GM12878 (cell line): ENCODE measurements around the gene SPCS1. TPM values are rescaled to one million over a fixed set of nuclear protein-coding genes. Genes with fewer than 3 reads are reported as not detected.

Experiments used
- BHLHE40 ChIP-seq, 2 experiments: fragments of 450-650 bp in 1 of 2; IDR thresholded peaks; 2 replicates each; pipeline ENCODE4 v1.6.1; 2011 to 2017; ENCODE audit warnings: low read depth in 2 of 2, borderline replicate concordance in 1 of 2, improper control_type of control experiment in 1 of 2, low read length in 1 of 2, mild to moderate bottlenecking in 1 of 2
- DPF2 ChIP-seq: fragments of 450-650 bp; IDR thresholded peaks from 2 replicates; pipeline ENCODE4 v1.6.1; 2017; ENCODE audit warnings: mild to moderate bottlenecking
- EP300 ChIP-seq, 2 experiments: fragments of 150-350 bp in 1 of 2; IDR thresholded peaks; 2 replicates each; pipeline ENCODE4 v1.6.1; 2011 to 2012; ENCODE audit warnings: low read depth in 2 of 2, low read length in 2 of 2, borderline replicate concordance in 1 of 2, improper control_type of control experiment in 1 of 2, inconsistent platforms in 1 of 2; ENCODE audit not compliant: control insufficient read depth in 1 of 2
- EZH2 ChIP-seq: IDR thresholded peaks from 2 replicates; pipeline ENCODE4 v1.6.1; 2012; ENCODE audit warnings: low read depth, mild to moderate bottlenecking, control low read depth, inconsistent platforms, low read length, borderline replicate concordance; ENCODE audit not compliant: control insufficient read depth
- HDAC6 ChIP-seq: fragments of 200-600 bp; sonication (generic); IDR thresholded peaks from one replicate; pipeline ENCODE4 v1.8.0; 2017; ENCODE audit warnings: antibody characterized with exemption; ENCODE audit not compliant: unreplicated experiment
- IKZF2 ChIP-seq, 2 experiments: fragments of 450-650 bp; IDR thresholded peaks; 2 replicates each; pipeline ENCODE4 v1.6.1; 2017; ENCODE audit warnings: mild to moderate bottlenecking in 2 of 2, moderate library complexity in 2 of 2
- MEF2A ChIP-seq: IDR thresholded peaks from 2 replicates; pipeline ENCODE4 v1.6.1; 2011; ENCODE audit warnings: low read depth, mild to moderate bottlenecking, low read length, moderate library complexity; ENCODE audit not compliant: insufficient read depth
- MTA2 ChIP-seq: fragments of 450-650 bp; IDR thresholded peaks from 2 replicates; pipeline ENCODE4 v1.6.1; 2016; ENCODE audit warnings: low read depth, mild to moderate bottlenecking, moderate library complexity
- NFYB ChIP-seq: IDR thresholded peaks from 2 replicates; pipeline ENCODE4 v1.6.1; 2011; ENCODE audit warnings: low read depth, mild to moderate bottlenecking, low read length, improper control_type of control experiment, moderate library complexity; ENCODE audit not compliant: insufficient read depth
- NR2C1 ChIP-seq: fragments of 450-650 bp; IDR thresholded peaks from 2 replicates; pipeline ENCODE4 v1.6.1; 2017; ENCODE audit warnings: antibody characterized with exemption, mild to moderate bottlenecking, moderate library complexity
- NR2F1 ChIP-seq: fragments of 450-650 bp; conservative IDR thresholded peaks from 2 replicates; pipeline ENCODE4 v1.6.1; 2017; ENCODE audit warnings: mild to moderate bottlenecking
- NRF1 ChIP-seq: conservative IDR thresholded peaks from 2 replicates; pipeline ENCODE4 v1.6.1; 2011; ENCODE audit warnings: mild to moderate bottlenecking, low read depth, low read length, improper control_type of control experiment
- PAX5 ChIP-seq: IDR thresholded peaks from 2 replicates; pipeline ENCODE4 v1.6.1; 2011; ENCODE audit warnings: low read depth, low read length, borderline replicate concordance
- RAD51 ChIP-seq: fragments of 450-650 bp; IDR thresholded peaks from 2 replicates; pipeline ENCODE4 v1.6.1; 2016; ENCODE audit warnings: moderate library complexity, mild to moderate bottlenecking, inconsistent platforms
- RCOR1 ChIP-seq: conservative IDR thresholded peaks from 2 replicates; pipeline ENCODE4 v1.6.1; 2012; ENCODE audit warnings: low read depth, low read length, improper control_type of control experiment
- SMARCA5 ChIP-seq: fragments of 450-650 bp; IDR thresholded peaks from 2 replicates; pipeline ENCODE4 v1.6.1; 2017; ENCODE audit warnings: mild to moderate bottlenecking
- SPI1 ChIP-seq: IDR thresholded peaks from 2 replicates; pipeline ENCODE4 v1.6.1; 2011; ENCODE audit warnings: low read depth, mild to moderate bottlenecking, low read length, moderate library complexity, borderline replicate concordance; ENCODE audit not compliant: insufficient read depth
- SREBF1 ChIP-seq: IDR thresholded peaks from 2 replicates; pipeline ENCODE4 v1.6.1; 2012; ENCODE audit warnings: mild to moderate bottlenecking, low read length
- TARDBP ChIP-seq: IDR thresholded peaks from 2 replicates; pipeline ENCODE4 v1.6.1; 2016; ENCODE audit warnings: borderline replicate concordance
- ZBED1 ChIP-seq: IDR thresholded peaks from 2 replicates; pipeline ENCODE4 v1.6.1; 2016; ENCODE audit warnings: borderline replicate concordance
- ZNF207 ChIP-seq: fragments of 450-650 bp; IDR thresholded peaks from 2 replicates; pipeline ENCODE4 v1.6.1; 2014; ENCODE audit warnings: antibody characterized with exemption, mild to moderate bottlenecking, borderline replicate concordance
- ZNF622 ChIP-seq: fragments of 450-650 bp; IDR thresholded peaks from 2 replicates; pipeline ENCODE4 v1.6.1; 2017; ENCODE audit warnings: mild to moderate bottlenecking, inconsistent platforms
- polyA plus RNA-seq, 11 experiments: library from polyadenylated mRNA; depleted of rRNA in 4 of 11; unstranded in 6 of 11; stranded (reverse) in 5 of 11; fragments of >200 nt; fragmentation: Nextera tagmentation in 4 of 11; fragmentation: Illumina TruSeq in 1 of 11; extraction: Ambion mirVana in 4 of 11; extraction: Trizol in 1 of 11; gene quantifications; 1 replicate in 1 of 11; 2 replicates in 10 of 11; pipeline versions ENCODE4 v1.2.1 to v1.2.3, GENCODE V29; 2011 to 2016; ENCODE audit warnings: inconsistent platforms in 2 of 11, missing spikeins in 2 of 11, low read depth in 1 of 11
- total RNA-seq, 4 experiments: library from RNA; depleted of rRNA in 3 of 4; stranded (reverse); fragments of >200 nt in 3 of 4; fragmentation: Illumina TruSeq in 1 of 4; extraction: Trizol in 1 of 4; gene quantifications; 2 replicates each; pipeline versions ENCODE4 v1.2.1 to v1.2.3, GENCODE V29; 2013 to 2021
- TF ChIP-seq, protein P1 (sequence below), 3 experiments: IDR thresholded peaks in 2 of 3; conservative IDR thresholded peaks in 1 of 3; 2 replicates each; pipeline ENCODE4 v1.5.1; 2011; ENCODE audit warnings: low read depth in 3 of 3, low read length in 3 of 3, mild to moderate bottlenecking in 3 of 3, control low read depth in 2 of 3, moderate library complexity in 2 of 3, inconsistent platforms in 1 of 3, mixed read lengths in 1 of 3; ENCODE audit not compliant: control insufficient read depth in 2 of 3, insufficient read depth in 1 of 3; ENCODE audit errors: extremely low read depth in 1 of 3
- TF ChIP-seq, protein P2 (sequence below): fragments of 450-650 bp; IDR thresholded peaks from 2 replicates; pipeline ENCODE4 v1.6.1; 2017; ENCODE audit warnings: mild to moderate bottlenecking, low read depth, inconsistent platforms; ENCODE audit not compliant: poor library complexity, severe bottlenecking
- TF ChIP-seq, protein P3 (sequence below): fragments of 150-350 bp; IDR thresholded peaks from 2 replicates; pipeline ENCODE4 v1.6.1; 2016; ENCODE audit warnings: low read depth, low read length

Gene SPCS1
- total and polyA plus RNA-seq, 10 of the 15 experiments (the other 5 are each of a cell fraction or from before 2014, with no cell fraction given) = 107 to 994 (median 233) TPM

DNA sequence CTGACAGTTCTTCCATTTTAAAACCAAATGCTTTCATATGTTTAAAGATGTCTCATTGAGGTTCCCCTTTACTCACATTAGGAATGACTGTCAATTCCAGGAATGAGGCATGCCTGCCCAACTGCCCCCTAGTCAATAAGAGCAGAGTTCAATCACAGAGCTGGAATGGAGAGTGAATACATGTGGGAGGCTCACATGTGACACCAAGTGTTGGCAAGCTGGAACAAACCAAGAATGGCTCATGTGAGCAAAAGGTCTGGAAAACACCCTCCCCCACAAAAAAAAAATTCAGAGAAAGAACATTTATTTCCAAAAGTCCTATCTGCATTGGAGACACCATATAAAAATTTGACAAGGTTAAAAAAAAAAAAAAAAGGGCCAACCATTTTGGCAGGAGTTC, 23.9 kb upstream of the SPCS1 start (continued):
- peak; percentile 56 for TF ChIP-seq RAD51
- no peak for TF ChIP-seq MTA2
- no peak for TF ChIP-seq EZH2
- peak; percentile 63 to 68; a peak in 3 of 4 replicates for TF ChIP-seq IKZF2 (IDR thresholded peaks at IDR 0.05)
- no peak for TF ChIP-seq HDAC6
- no peak for TF ChIP-seq SPI1
- 0 out of 2 replicates have a peak, but pooled peaks have one; percentile 24 for TF ChIP-seq DPF2
- no peak for TF ChIP-seq ZBED1
- TF ChIP-seq, protein P1, sequence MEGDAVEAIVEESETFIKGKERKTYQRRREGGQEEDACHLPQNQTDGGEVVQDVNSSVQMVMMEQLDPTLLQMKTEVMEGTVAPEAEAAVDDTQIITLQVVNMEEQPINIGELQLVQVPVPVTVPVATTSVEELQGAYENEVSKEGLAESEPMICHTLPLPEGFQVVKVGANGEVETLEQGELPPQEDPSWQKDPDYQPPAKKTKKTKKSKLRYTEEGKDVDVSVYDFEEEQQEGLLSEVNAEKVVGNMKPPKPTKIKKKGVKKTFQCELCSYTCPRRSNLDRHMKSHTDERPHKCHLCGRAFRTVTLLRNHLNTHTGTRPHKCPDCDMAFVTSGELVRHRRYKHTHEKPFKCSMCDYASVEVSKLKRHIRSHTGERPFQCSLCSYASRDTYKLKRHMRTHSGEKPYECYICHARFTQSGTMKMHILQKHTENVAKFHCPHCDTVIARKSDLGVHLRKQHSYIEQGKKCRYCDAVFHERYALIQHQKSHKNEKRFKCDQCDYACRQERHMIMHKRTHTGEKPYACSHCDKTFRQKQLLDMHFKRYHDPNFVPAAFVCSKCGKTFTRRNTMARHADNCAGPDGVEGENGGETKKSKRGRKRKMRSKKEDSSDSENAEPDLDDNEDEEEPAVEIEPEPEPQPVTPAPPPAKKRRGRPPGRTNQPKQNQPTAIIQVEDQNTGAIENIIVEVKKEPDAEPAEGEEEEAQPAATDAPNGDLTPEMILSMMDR (IDR thresholded peaks at IDR 0.05 in 2 of 3, conservative IDR thresholded peaks at IDR 0.05 in 1 of 3; ENCODE audit: control insufficient read depth in 2 of 3, extremely low read depth in 1 of 3, insufficient read depth in 1 of 3, low read depth in 3 of 3, low read length in 3 of 3) = peak; percentile 16 to 61 (median 17); a peak in 3 of 6 replicates
- no peak for TF ChIP-seq EP300 (IDR thresholded peaks at IDR 0.05; ENCODE audit: borderline replicate concordance in 1 of 2, control insufficient read depth in 1 of 2, low read depth in 2 of 2, low read length in 2 of 2)
- TF ChIP-seq BHLHE40 (IDR thresholded peaks at IDR 0.05; ENCODE audit: borderline replicate concordance in 1 of 2, low read depth in 2 of 2, low read length in 1 of 2) = peak; percentile 57 to 66; a peak in 2 of 4 replicates
- TF ChIP-seq, protein P2, sequence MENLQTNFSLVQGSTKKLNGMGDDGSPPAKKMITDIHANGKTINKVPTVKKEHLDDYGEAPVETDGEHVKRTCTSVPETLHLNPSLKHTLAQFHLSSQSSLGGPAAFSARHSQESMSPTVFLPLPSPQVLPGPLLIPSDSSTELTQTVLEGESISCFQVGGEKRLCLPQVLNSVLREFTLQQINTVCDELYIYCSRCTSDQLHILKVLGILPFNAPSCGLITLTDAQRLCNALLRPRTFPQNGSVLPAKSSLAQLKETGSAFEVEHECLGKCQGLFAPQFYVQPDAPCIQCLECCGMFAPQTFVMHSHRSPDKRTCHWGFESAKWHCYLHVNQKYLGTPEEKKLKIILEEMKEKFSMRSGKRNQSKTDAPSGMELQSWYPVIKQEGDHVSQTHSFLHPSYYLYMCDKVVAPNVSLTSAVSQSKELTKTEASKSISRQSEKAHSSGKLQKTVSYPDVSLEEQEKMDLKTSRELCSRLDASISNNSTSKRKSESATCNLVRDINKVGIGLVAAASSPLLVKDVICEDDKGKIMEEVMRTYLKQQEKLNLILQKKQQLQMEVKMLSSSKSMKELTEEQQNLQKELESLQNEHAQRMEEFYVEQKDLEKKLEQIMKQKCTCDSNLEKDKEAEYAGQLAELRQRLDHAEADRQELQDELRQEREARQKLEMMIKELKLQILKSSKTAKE = peak; percentile 47
- TF ChIP-seq SREBF1 = no peak
- TF ChIP-seq, protein P3, sequence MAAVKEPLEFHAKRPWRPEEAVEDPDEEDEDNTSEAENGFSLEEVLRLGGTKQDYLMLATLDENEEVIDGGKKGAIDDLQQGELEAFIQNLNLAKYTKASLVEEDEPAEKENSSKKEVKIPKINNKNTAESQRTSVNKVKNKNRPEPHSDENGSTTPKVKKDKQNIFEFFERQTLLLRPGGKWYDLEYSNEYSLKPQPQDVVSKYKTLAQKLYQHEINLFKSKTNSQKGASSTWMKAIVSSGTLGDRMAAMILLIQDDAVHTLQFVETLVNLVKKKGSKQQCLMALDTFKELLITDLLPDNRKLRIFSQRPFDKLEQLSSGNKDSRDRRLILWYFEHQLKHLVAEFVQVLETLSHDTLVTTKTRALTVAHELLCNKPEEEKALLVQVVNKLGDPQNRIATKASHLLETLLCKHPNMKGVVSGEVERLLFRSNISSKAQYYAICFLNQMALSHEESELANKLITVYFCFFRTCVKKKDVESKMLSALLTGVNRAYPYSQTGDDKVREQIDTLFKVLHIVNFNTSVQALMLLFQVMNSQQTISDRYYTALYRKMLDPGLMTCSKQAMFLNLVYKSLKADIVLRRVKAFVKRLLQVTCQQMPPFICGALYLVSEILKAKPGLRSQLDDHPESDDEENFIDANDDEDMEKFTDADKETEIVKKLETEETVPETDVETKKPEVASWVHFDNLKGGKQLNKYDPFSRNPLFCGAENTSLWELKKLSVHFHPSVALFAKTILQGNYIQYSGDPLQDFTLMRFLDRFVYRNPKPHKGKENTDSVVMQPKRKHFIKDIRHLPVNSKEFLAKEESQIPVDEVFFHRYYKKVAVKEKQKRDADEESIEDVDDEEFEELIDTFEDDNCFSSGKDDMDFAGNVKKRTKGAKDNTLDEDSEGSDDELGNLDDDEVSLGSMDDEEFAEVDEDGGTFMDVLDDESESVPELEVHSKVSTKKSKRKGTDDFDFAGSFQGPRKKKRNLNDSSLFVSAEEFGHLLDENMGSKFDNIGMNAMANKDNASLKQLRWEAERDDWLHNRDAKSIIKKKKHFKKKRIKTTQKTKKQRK = no peak
- no peak for TF ChIP-seq SMARCA5
- TF ChIP-seq ZNF207 = no peak
- no peak for TF ChIP-seq NFYB
- TF ChIP-seq TARDBP = no peak
- no peak for TF ChIP-seq NR2F1
- TF ChIP-seq ZNF622 = no peak
- TF ChIP-seq NRF1 = no peak
- no peak for TF ChIP-seq MEF2A
- no peak for TF ChIP-seq PAX5
- TF ChIP-seq RCOR1 = no peak
- TF ChIP-seq NR2C1 = no peak
